GM12878 (cell line): ENCODE data around the gene POLR3G.

Source experiments
- ATF3 ChIP-seq: IDR thresholded peaks from 2 replicates; pipeline ENCODE4 v1.6.1; 2011; ENCODE audit warnings: low read depth, mild to moderate bottlenecking, low read length, moderate library complexity, borderline replicate concordance; ENCODE audit errors: extremely low read depth
- BHLHE40 ChIP-seq, 2 experiments: fragments of 450-650 bp in 1 of 2; IDR thresholded peaks; 2 replicates each; pipeline ENCODE4 v1.6.1; 2011 to 2017; ENCODE audit warnings: low read depth in 2 of 2, borderline replicate concordance in 1 of 2, improper control_type of control experiment in 1 of 2, low read length in 1 of 2, mild to moderate bottlenecking in 1 of 2
- SMC3 ChIP-seq: IDR thresholded peaks from 2 replicates; pipeline ENCODE4 v1.6.1; 2011; ENCODE audit warnings: low read length, improper control_type of control experiment, borderline replicate concordance
- TAF1 ChIP-seq: IDR thresholded peaks from 2 replicates; pipeline ENCODE4 v1.6.1; 2011; ENCODE audit warnings: mild to moderate bottlenecking, low read depth, low read length, borderline replicate concordance
- TF ChIP-seq, protein P1 (sequence below), 3 experiments: IDR thresholded peaks in 2 of 3; conservative IDR thresholded peaks in 1 of 3; 2 replicates each; pipeline ENCODE4 v1.5.1; 2011; ENCODE audit warnings: low read depth in 3 of 3, low read length in 3 of 3, mild to moderate bottlenecking in 3 of 3, control low read depth in 2 of 3, moderate library complexity in 2 of 3, inconsistent platforms in 1 of 3, mixed read lengths in 1 of 3; ENCODE audit not compliant: control insufficient read depth in 2 of 3, insufficient read depth in 1 of 3; ENCODE audit errors: extremely low read depth in 1 of 3

DNA sequence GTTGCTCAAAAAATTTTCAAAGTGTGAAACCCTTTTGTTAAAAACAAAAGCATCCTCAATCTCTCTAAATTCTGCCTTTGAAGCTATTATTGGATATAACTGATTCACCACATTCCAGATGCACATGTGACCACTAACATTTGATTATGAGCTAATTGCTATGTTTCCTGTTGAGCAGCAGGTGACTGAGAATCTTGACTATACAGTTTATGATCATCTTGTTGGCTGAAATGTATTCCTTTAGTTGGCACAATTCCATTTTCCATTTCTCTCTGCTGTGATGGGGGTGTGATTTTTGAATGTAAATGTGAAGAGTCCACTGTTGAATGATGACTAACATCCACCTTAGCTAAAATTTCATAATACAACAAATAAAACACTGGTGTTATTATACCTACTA lies 44.0 kb downstream of the POLR3G start:
- TF ChIP-seq, protein P1, sequence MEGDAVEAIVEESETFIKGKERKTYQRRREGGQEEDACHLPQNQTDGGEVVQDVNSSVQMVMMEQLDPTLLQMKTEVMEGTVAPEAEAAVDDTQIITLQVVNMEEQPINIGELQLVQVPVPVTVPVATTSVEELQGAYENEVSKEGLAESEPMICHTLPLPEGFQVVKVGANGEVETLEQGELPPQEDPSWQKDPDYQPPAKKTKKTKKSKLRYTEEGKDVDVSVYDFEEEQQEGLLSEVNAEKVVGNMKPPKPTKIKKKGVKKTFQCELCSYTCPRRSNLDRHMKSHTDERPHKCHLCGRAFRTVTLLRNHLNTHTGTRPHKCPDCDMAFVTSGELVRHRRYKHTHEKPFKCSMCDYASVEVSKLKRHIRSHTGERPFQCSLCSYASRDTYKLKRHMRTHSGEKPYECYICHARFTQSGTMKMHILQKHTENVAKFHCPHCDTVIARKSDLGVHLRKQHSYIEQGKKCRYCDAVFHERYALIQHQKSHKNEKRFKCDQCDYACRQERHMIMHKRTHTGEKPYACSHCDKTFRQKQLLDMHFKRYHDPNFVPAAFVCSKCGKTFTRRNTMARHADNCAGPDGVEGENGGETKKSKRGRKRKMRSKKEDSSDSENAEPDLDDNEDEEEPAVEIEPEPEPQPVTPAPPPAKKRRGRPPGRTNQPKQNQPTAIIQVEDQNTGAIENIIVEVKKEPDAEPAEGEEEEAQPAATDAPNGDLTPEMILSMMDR (IDR thresholded peaks at IDR 0.05 in 2 of 3, conservative IDR thresholded peaks at IDR 0.05 in 1 of 3; ENCODE audit: control insufficient read depth in 2 of 3, extremely low read depth in 1 of 3, insufficient read depth in 1 of 3, low read depth in 3 of 3, low read length in 3 of 3), result no peak
- TF ChIP-seq SMC3, result no peak
- peak; percentile 66; a peak in 3 of 4 replicates for TF ChIP-seq BHLHE40 (IDR thresholded peaks at IDR 0.05; ENCODE audit: borderline replicate concordance in 1 of 2, low read depth in 2 of 2, low read length in 1 of 2)
- no peak for TF ChIP-seq TAF1
- no peak for TF ChIP-seq ATF3
